ENCODE measurements around the gene ZMYND11. TPM values are rescaled to one million over a fixed set of nuclear protein-coding genes. Genes with fewer than 3 reads are reported as not detected.

Gene ZMYND11
- total RNA-seq, 2 donors from 2014 or later: 34.1 to 48.5 TPM

DNA sequence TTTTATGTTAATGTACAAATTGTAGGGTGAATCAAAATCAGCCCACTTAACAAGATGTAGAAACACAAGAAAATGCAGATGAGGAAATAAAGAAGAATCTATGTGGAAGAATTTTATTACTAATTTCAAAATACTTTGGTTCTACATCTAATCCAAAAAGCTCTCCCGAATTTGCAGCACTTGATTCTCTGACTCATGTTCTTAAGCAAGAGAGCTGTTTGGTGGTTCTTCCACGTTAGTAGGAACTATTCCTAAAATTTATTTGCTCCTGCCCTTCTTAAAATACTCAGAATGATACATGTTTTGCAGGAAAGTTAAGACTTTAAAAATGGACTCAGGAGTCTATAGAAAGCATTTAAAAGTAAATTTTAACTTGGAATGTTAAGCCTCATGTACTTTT, 91.8 kb downstream of the ZMYND11 start:
- H3K36me3 ChIP-seq: no peaks in the 10 kb centered on the region
- no peak overlapping the region for H3K9ac ChIP-seq (ENCODE audit: low read depth in 2 of 2, low read length in 2 of 2)
- no peak overlapping the region for H3K27ac ChIP-seq
- H3K4me3 ChIP-seq: no peak overlapping the region
- no peaks in the 10 kb centered on the region for H3K9me3 ChIP-seq
- H3K27me3 ChIP-seq: no peaks in the 10 kb centered on the region
- DNase-seq: no peak
- no peaks in the 10 kb centered on the region for H3K4me1 ChIP-seq
- intact Hi-C loops (cut with DNase I): no loop called here
- TF ChIP-seq, protein P1, sequence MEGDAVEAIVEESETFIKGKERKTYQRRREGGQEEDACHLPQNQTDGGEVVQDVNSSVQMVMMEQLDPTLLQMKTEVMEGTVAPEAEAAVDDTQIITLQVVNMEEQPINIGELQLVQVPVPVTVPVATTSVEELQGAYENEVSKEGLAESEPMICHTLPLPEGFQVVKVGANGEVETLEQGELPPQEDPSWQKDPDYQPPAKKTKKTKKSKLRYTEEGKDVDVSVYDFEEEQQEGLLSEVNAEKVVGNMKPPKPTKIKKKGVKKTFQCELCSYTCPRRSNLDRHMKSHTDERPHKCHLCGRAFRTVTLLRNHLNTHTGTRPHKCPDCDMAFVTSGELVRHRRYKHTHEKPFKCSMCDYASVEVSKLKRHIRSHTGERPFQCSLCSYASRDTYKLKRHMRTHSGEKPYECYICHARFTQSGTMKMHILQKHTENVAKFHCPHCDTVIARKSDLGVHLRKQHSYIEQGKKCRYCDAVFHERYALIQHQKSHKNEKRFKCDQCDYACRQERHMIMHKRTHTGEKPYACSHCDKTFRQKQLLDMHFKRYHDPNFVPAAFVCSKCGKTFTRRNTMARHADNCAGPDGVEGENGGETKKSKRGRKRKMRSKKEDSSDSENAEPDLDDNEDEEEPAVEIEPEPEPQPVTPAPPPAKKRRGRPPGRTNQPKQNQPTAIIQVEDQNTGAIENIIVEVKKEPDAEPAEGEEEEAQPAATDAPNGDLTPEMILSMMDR (IDR thresholded peaks at IDR 0.05): no peak

DNA sequence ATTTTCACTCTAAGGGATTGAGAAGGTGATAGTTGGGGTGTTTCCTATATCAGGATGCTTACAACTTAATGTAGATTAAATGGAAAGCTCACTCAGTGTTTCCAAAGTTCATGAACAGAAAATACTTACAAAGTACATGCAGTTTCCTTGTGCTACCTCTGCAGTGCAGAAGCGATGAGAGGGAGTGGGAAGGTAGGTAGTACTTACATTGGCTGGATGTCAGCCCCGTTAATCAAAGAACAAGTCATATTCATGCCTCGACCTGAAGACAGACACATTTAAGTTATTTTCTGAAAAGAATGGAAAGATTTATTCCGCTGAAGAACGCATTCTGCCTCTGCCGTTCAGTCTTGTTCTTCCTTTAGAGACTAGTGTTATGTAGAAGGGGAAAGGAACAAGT, 93.1 kb downstream of the ZMYND11 start:
- Histone ChIP-seq H3K27ac (no peak overlapping the region), H3K4me3 (no peak overlapping the region), H3K36me3 (no peaks in the 10 kb centered on the region), H3K27me3 (no peaks in the 10 kb centered on the region), H3K9me3 (no peaks in the 10 kb centered on the region), H3K4me1 (no peaks in the 10 kb centered on the region), H3K9ac (ENCODE audit: low read depth in 2 of 2, low read length in 2 of 2) (no peak overlapping the region)
- intact Hi-C loops (cut with DNase I): no loop called here
- TF ChIP-seq, protein P1 (IDR thresholded peaks at IDR 0.05): no peak
- no peak for DNase-seq

DNA sequence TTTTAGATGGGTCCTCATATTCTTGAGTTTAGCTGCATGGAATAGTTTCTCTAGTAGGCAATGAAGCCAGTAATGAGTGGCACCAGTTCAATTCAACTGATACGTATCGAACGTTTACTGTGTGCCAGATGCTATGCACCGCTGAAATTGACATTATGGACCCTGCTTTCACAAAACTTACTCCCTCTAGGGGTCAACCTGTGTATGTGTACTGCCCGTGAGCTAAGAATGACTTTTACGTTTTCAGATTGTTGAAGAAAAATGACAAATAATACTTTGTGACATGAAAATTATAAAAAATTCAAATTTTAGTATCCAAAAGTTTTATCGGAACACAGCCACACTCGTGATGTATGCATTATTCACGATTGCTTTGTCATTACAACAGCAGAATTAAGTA, 95.5 kb downstream of the ZMYND11 start:
- no peaks in the 10 kb centered on the region for H3K27me3 ChIP-seq
- no peak for DNase-seq
- TF ChIP-seq, protein P1 (IDR thresholded peaks at IDR 0.05): no peak
- intact Hi-C loops (cut with DNase I): no loop called here
- no peak overlapping the region for H3K4me3 ChIP-seq
- no peaks in the 10 kb centered on the region for H3K9me3 ChIP-seq
- H3K27ac ChIP-seq: no peak overlapping the region
- H3K36me3 ChIP-seq: no peaks in the 10 kb centered on the region
- H3K4me1 ChIP-seq: no peaks in the 10 kb centered on the region
- no peak overlapping the region for H3K9ac ChIP-seq (ENCODE audit: low read depth in 2 of 2, low read length in 2 of 2)

DNA sequence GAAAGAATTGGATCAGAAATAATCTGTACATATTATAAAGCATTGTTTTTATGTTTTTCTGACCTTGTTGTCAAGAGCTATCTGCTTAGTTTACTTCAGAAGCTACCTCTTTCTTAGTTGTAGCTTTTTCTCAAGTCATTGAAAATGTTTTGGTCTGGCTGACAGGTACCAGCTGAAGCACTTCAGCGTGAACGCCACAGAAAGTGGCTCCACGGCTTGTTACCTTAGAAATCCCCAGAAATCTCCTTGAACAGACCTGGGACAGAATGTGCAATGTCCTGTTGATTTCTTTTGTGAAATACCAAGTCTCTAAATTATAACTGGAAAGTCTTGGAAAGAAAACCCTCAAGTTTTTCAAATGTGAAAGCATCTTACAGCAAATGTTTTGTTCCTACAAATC, 96.8 kb downstream of the ZMYND11 start:
- no peaks in the 10 kb centered on the region for H3K27me3 ChIP-seq
- H3K4me3 ChIP-seq: no peak overlapping the region
- H3K27ac ChIP-seq: no peak overlapping the region
- intact Hi-C loops (cut with DNase I): no loop called here
- H3K4me1 ChIP-seq: no peaks in the 10 kb centered on the region
- TF ChIP-seq, protein P1 (IDR thresholded peaks at IDR 0.05): no peak
- no peaks in the 10 kb centered on the region for H3K36me3 ChIP-seq
- H3K9me3 ChIP-seq: no peaks in the 10 kb centered on the region
- no peak for DNase-seq
- H3K9ac ChIP-seq (ENCODE audit: low read depth in 2 of 2, low read length in 2 of 2): no peak overlapping the region

DNA sequence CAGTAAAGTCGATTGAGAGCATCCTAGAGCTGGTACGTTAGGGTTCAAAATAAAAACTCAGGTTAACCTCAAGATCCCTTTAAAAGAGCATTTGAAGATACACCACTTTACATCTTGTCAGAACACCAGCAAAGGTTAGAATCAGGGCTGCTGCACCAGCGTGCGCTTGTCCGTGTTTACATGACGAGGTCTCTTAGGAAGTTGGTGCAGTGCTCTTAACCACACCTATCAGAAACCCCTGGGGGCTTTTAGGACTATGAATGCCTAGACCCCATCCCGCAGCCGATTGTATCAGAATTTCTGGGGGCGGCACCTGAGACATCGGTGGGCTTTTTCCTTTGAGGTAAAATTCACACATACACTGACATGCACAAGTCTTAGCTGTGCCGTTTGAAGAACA, 97.6 kb downstream of the ZMYND11 start:
- DNase-seq: no peak
- intact Hi-C loops (cut with DNase I): no loop called here
- H3K9ac ChIP-seq (ENCODE audit: low read depth in 2 of 2, low read length in 2 of 2): no peak overlapping the region
- no peak overlapping the region for H3K27ac ChIP-seq
- TF ChIP-seq, protein P1 (IDR thresholded peaks at IDR 0.05): no peak
- H3K9me3 ChIP-seq: no peaks in the 10 kb centered on the region
- no peaks in the 10 kb centered on the region for H3K36me3 ChIP-seq
- H3K4me3 ChIP-seq: no peak overlapping the region
- H3K4me1 ChIP-seq: no peaks in the 10 kb centered on the region
- no peaks in the 10 kb centered on the region for H3K27me3 ChIP-seq
